ENCODE data around the gene KDF1.
"Not testable (repeated sequence)": the region's sequence is repeated elsewhere in the genome, so short reads cannot be mapped to it uniquely, and the experiment has no call there.

Gene KDF1

GRCh38 chr1:26961826-26962225 is 1.6 kb upstream of the KDF1 start:
- DNase-seq (ENCODE audit: extremely low spot score, insufficient read length, low read depth) (no peak), FAIRE-seq (no peak)

- FAIRE-seq (no peak), DNase-seq (ENCODE audit: extremely low spot score, insufficient read length, low read depth) (no peak)
These were observed 328 bp upstream of the KDF1 start for GRCh38 chr1:26960625-26960966.

GRCh38 chr1:26959270-26959669 is 998 bp downstream of the KDF1 start:
- DNase-seq (ENCODE audit: extremely low spot score, insufficient read length, low read depth) (no peak), FAIRE-seq (no peak)

- no peak for DNase-seq (ENCODE audit: extremely low spot score, insufficient read length, low read depth)
- no peak for FAIRE-seq
These were observed 3.0 kb downstream of the KDF1 start for GRCh38 chr1:26957306-26957705.

- DNase-seq (ENCODE audit: extremely low spot score, insufficient read length, low read depth) (no peak), FAIRE-seq (no peak)
These were observed 3.9 kb downstream of the KDF1 start for GRCh38 chr1:26956321-26956720.

- no peak for FAIRE-seq
These were observed 6.9 kb downstream of the KDF1 start for GRCh38 chr1:26953374-26953773.

GRCh38 chr1:26951821-26952497 is 8.3 kb downstream of the KDF1 start:
- no peak for FAIRE-seq
- DNase-seq (ENCODE audit: extremely low spot score, insufficient read length, low read depth): no peak

More at GRCh38 chr1:26953374-26953773, 6.9 kb downstream of the KDF1 start:
- DNase-seq (ENCODE audit: extremely low spot score, insufficient read length, low read depth): no peak

- no peak for DNase-seq (ENCODE audit: extremely low spot score, insufficient read length, low read depth)
- FAIRE-seq: no peak
These were observed 9.1 kb downstream of the KDF1 start for GRCh38 chr1:26951216-26951615.

- DNase-seq (ENCODE audit: extremely low spot score, insufficient read length, low read depth) (no peak), FAIRE-seq (no peak)
These were observed 9.7 kb downstream of the KDF1 start for GRCh38 chr1:26950602-26951001.

GRCh38 chr1:26949926-26950319 is 10.3 kb downstream of the KDF1 start:
- DNase-seq (ENCODE audit: extremely low spot score, insufficient read length, low read depth) (no peak), FAIRE-seq (no peak)

GRCh38 chr1:26949266-26949925 is 10.9 kb downstream of the KDF1 start:
- FAIRE-seq (no peak), DNase-seq (ENCODE audit: extremely low spot score, insufficient read length, low read depth) (no peak)

- DNase-seq (ENCODE audit: extremely low spot score, insufficient read length, low read depth); FAIRE-seq: not testable (repeated sequence)
These were observed 11.6 kb downstream of the KDF1 start for GRCh38 chr1:26948725-26949057.

- FAIRE-seq: no peak
These were observed 14.0 kb downstream of the KDF1 start for GRCh38 chr1:26946270-26946669.

GRCh38 chr1:26945728-26946127 is 14.5 kb downstream of the KDF1 start:
- DNase-seq (ENCODE audit: extremely low spot score, insufficient read length, low read depth) (no peak), FAIRE-seq (no peak)

More at GRCh38 chr1:26946270-26946669, 14.0 kb downstream of the KDF1 start:
- no peak for DNase-seq (ENCODE audit: extremely low spot score, insufficient read length, low read depth)

GRCh38 chr1:26945138-26945537 is 15.1 kb downstream of the KDF1 start:
- DNase-seq (ENCODE audit: extremely low spot score, insufficient read length, low read depth): no peak
- no peak for FAIRE-seq

- no peak for FAIRE-seq
These were observed 17.6 kb downstream of the KDF1 start for GRCh38 chr1:26942656-26943055.

GRCh38 chr1:26941311-26941710 is 19.0 kb downstream of the KDF1 start:
- FAIRE-seq: no peak
- DNase-seq (ENCODE audit: extremely low spot score, insufficient read length, low read depth): no peak

More at GRCh38 chr1:26942656-26943055, 17.6 kb downstream of the KDF1 start:
- DNase-seq (ENCODE audit: extremely low spot score, insufficient read length, low read depth): no peak

GRCh38 chr1:26938659-26939025 is 21.6 kb downstream of the KDF1 start:
- FAIRE-seq (no peak), DNase-seq (ENCODE audit: extremely low spot score, insufficient read length, low read depth) (no peak)

- no peak for FAIRE-seq
- DNase-seq (ENCODE audit: extremely low spot score, insufficient read length, low read depth): no peak
These were observed 22.1 kb downstream of the KDF1 start for GRCh38 chr1:26938004-26938658.

- no peak for FAIRE-seq
These were observed 23.4 kb downstream of the KDF1 start for GRCh38 chr1:26936823-26937222.

GRCh38 chr1:26932531-26932930 is 27.7 kb downstream of the KDF1 start:
- no peak for DNase-seq (ENCODE audit: extremely low spot score, insufficient read length, low read depth)
- FAIRE-seq: peak; percentile 67

More at GRCh38 chr1:26936823-26937222, 23.4 kb downstream of the KDF1 start:
- no peak for DNase-seq (ENCODE audit: extremely low spot score, insufficient read length, low read depth)

Data from GM18507 (cell line).